ENCODE data around the gene TXNDC11.

- TF ChIP-seq, protein P1, sequence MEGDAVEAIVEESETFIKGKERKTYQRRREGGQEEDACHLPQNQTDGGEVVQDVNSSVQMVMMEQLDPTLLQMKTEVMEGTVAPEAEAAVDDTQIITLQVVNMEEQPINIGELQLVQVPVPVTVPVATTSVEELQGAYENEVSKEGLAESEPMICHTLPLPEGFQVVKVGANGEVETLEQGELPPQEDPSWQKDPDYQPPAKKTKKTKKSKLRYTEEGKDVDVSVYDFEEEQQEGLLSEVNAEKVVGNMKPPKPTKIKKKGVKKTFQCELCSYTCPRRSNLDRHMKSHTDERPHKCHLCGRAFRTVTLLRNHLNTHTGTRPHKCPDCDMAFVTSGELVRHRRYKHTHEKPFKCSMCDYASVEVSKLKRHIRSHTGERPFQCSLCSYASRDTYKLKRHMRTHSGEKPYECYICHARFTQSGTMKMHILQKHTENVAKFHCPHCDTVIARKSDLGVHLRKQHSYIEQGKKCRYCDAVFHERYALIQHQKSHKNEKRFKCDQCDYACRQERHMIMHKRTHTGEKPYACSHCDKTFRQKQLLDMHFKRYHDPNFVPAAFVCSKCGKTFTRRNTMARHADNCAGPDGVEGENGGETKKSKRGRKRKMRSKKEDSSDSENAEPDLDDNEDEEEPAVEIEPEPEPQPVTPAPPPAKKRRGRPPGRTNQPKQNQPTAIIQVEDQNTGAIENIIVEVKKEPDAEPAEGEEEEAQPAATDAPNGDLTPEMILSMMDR (IDR thresholded peaks at IDR 0.05): no peak
- TF ChIP-seq POLR2A (IDR thresholded peaks at IDR 0.05): no peak
Measured at GRCh38 chr16:11791144-11791828, 48.6 kb upstream of the TXNDC11 start.
